Measurements from ENCODE around the gene GRK5. TPM values are rescaled to one million over a fixed set of nuclear protein-coding genes. Genes with fewer than 3 reads are reported as not detected.
A peak's percentile ranks its signal among the peaks of the same experiment; 100 is the strongest.

Gene GRK5
- total and polyA plus RNA-seq, 8 donors = 34.6 to 60.8 (median 54.5) TPM

- TF ChIP-seq CTCF (IDR thresholded peaks at IDR 0.05) = no peak
- no peak for ATAC-seq
- DNase-seq = no peak
- intact Hi-C loops (cut with DNase I) = no loop called here
- no peaks in the 10 kb centered on the region for H3K9me3 ChIP-seq
- no peaks in the 10 kb centered on the region for H3K27me3 ChIP-seq
- no peak overlapping the region for H3K4me3 ChIP-seq
- H3K36me3 ChIP-seq = no peaks in the 10 kb centered on the region
- H3K27ac ChIP-seq = peak overlapping the region in 1 of 2 donors; percentile 8
- H3K4me1 ChIP-seq = peaks cover 6 to 60% of the 10 kb centered on the region in 2 donors
These were observed 107.1 kb downstream of the GRK5 start for GRCh38 chr10:119314486-119314885.

GRCh38 chr10:119315128-119316001, 108.0 kb downstream of the GRK5 start:
- Histone ChIP-seq H3K27ac (peak overlapping the region; percentile 23 to 39), H3K9me3 (no peaks in the 10 kb centered on the region), H3K36me3 (no peaks in the 10 kb centered on the region), H3K4me1 (peaks cover 6 to 60% of the 10 kb centered on the region in 2 donors), H3K27me3 (no peaks in the 10 kb centered on the region), H3K4me3 (no peak overlapping the region)
- TF ChIP-seq CTCF (IDR thresholded peaks at IDR 0.05) = no peak
- intact Hi-C loops (cut with DNase I) = no loop called here
- ATAC-seq (peak; percentile 48), DNase-seq (no peak)

- H3K27me3 ChIP-seq = no peaks in the 10 kb centered on the region
- intact Hi-C loops (cut with DNase I) = no loop called here
- no peak for TF ChIP-seq CTCF (IDR thresholded peaks at IDR 0.05)
- peak overlapping the region; percentile 23 to 39 for H3K27ac ChIP-seq
- DNase-seq (no peak), ATAC-seq (no peak)
- H3K4me3 ChIP-seq = no peak overlapping the region
- no peaks in the 10 kb centered on the region for H3K36me3 ChIP-seq
- no peaks in the 10 kb centered on the region for H3K9me3 ChIP-seq
- H3K4me1 ChIP-seq = peaks cover 6 to 60% of the 10 kb centered on the region in 2 donors
These were observed 108.6 kb downstream of the GRK5 start for GRCh38 chr10:119316002-119316358.

- ATAC-seq (no peak), DNase-seq (no peak)
- no peaks in the 10 kb centered on the region for H3K27me3 ChIP-seq
- TF ChIP-seq CTCF (IDR thresholded peaks at IDR 0.05) = no peak
- H3K9me3 ChIP-seq = no peaks in the 10 kb centered on the region
- intact Hi-C loops (cut with DNase I) = no loop called here
- no peak overlapping the region for H3K27ac ChIP-seq
- H3K36me3 ChIP-seq = no peaks in the 10 kb centered on the region
- peaks cover 6 to 59% of the 10 kb centered on the region in 2 donors for H3K4me1 ChIP-seq
- H3K4me3 ChIP-seq = no peak overlapping the region
These were observed 109.3 kb downstream of the GRK5 start for GRCh38 chr10:119316729-119317097.

- H3K27me3 ChIP-seq = no peaks in the 10 kb centered on the region
- no peak for TF ChIP-seq CTCF (IDR thresholded peaks at IDR 0.05)
- peaks cover 6 to 64% of the 10 kb centered on the region in 2 donors for H3K4me1 ChIP-seq
- DNase-seq = no peak
- intact Hi-C loops (cut with DNase I) = no loop called here
- H3K36me3 ChIP-seq = no peaks in the 10 kb centered on the region
- H3K27ac ChIP-seq = no peak overlapping the region
- no peak overlapping the region for H3K4me3 ChIP-seq
- ATAC-seq = no peak
- no peaks in the 10 kb centered on the region for H3K9me3 ChIP-seq
These were observed 111.2 kb downstream of the GRK5 start for GRCh38 chr10:119318411-119319160.

Data from left lung (tissue), 10 donors.